ENCODE measurements around the gene CLEC5A. TPM values are rescaled to one million over a fixed set of nuclear protein-coding genes. Genes with fewer than 3 reads are reported as not detected.

CLEC5A gene
- polyA plus RNA-seq, 4 donors = 0.01 to 0.09 TPM; not detected in 2

Other genes starting within 250 kb of the CLEC5A start
- 10 to 100 TPM in 1 of 4 donors, 1 to 10 TPM in 3; 3.8 to 54.6 (median 7.1) TPM for gene DENND11, start 244.8 kb downstream of the CLEC5A start, polyA plus RNA-seq
- gene WEE2, start 238.6 kb downstream of the CLEC5A start, polyA plus RNA-seq = 1 to 10 TPM in 1 of 4 donors, not detected in 3; 2.1 TPM
- 100 to 1,000 TPM; 131 to 221 (median 151) TPM for gene SSBP1, start 208.6 kb downstream of the CLEC5A start, polyA plus RNA-seq
- under 1 TPM in 2 of 4 donors, not detected in 2; 0.10 to 0.24 TPM for gene TAS2R3, start 182.9 kb downstream of the CLEC5A start, polyA plus RNA-seq
- gene TAS2R4, start 170.3 kb downstream of the CLEC5A start, polyA plus RNA-seq = 1 to 10 TPM in 1 of 4 donors, under 1 TPM in 2, not detected in 1; 0.15 to 2.3 (median 0.22) TPM
- 1 to 10 TPM in 1 of 4 donors, under 1 TPM in 1, not detected in 2; 0.40 to 4.9 TPM for gene TAS2R5, start 156.8 kb downstream of the CLEC5A start, polyA plus RNA-seq
- under 1 TPM in 1 of 4 donors, not detected in 3; 0.38 TPM for gene PRSS37, start 105.5 kb downstream of the CLEC5A start, polyA plus RNA-seq
- gene OR9A4, start 30.6 kb downstream of the CLEC5A start, polyA plus RNA-seq = not detected
- gene TAS2R38, start 26.8 kb upstream of the CLEC5A start, polyA plus RNA-seq = under 1 TPM in 1 of 4 donors, not detected in 3; 0.21 TPM
- gene MGAM, start 48.9 kb upstream of the CLEC5A start, polyA plus RNA-seq = 100 to 1,000 TPM in 1 of 4 donors, 10 to 100 TPM in 2, 1 to 10 TPM in 1; 4.9 to 118 (median 51.1) TPM
- 10 to 100 TPM in 1 of 4 donors, 1 to 10 TPM in 3; 2.7 to 30.2 (median 6.4) TPM for gene MGAM2, start 164.7 kb upstream of the CLEC5A start, polyA plus RNA-seq